GM12891 (cell line): ENCODE measurements around the gene TDRD12.

ENCODE experiments used
- PAX5 ChIP-seq: IDR thresholded peaks from 2 replicates; pipeline ENCODE4 v1.6.1; 2011; ENCODE audit warnings: low read length, moderate library complexity, mild to moderate bottlenecking; ENCODE audit not compliant: insufficient read depth, severe bottlenecking
- POLR2A ChIP-seq: IDR thresholded peaks from 2 replicates; pipeline ENCODE4 v1.6.1; 2011; ENCODE audit warnings: low read depth, low read length, control low read depth
- POLR2AphosphoS5 ChIP-seq: IDR thresholded peaks from 2 replicates; pipeline ENCODE4 v1.6.1; 2011; ENCODE audit warnings: low read depth, low read length, control low read depth
- SPI1 ChIP-seq: IDR thresholded peaks from 2 replicates; pipeline ENCODE4 v1.6.1; 2011; ENCODE audit warnings: low read depth, low read length, control low read depth
- TAF1 ChIP-seq: IDR thresholded peaks from 2 replicates; pipeline ENCODE4 v1.6.1; 2011; ENCODE audit warnings: low read depth, low read length, control low read depth

- no peak for TF ChIP-seq POLR2A
- TF ChIP-seq POLR2AphosphoS5, result no peak
- no peak for TF ChIP-seq PAX5
- TF ChIP-seq TAF1, result no peak
- no peak for TF ChIP-seq SPI1
These were observed 26.9 kb upstream of the TDRD12 start for GRCh38 chr19:32692727-32693061.
